B cell (primary cell): Measurements from ENCODE around the gene SH3RF3.

Experiments used
- CTCF ChIP-seq: fragments of 200-600 bp; IDR thresholded peaks from one replicate; pipeline ENCODE4 v1.8.0; 2022; ENCODE audit warnings: antibody characterized with exemption, mild to moderate bottlenecking
- EZH2 ChIP-seq: IDR thresholded peaks from 2 replicates; pipeline ENCODE4 v1.6.1; 2012; ENCODE audit warnings: borderline replicate concordance, low read depth, mild to moderate bottlenecking, moderate library complexity, low read length; ENCODE audit not compliant: insufficient read depth, poor library complexity, severe bottlenecking

- no peak for TF ChIP-seq CTCF
- no peak for TF ChIP-seq EZH2
Measured at GRCh38 chr2:109435066-109435690, 306.2 kb downstream of the SH3RF3 start.
